GM18511 (cell line): Measurements from ENCODE around the gene GALNT13.

Experiments
- ATAC-seq: cut with Tn5 transposase; IDR thresholded peaks from one replicate; pipeline ENCODE4 v1.9.1; 2021; ENCODE audit warnings: mild to moderate bottlenecking, moderate library complexity; ENCODE audit not compliant: unreplicated experiment

Gene GALNT13

DNA sequence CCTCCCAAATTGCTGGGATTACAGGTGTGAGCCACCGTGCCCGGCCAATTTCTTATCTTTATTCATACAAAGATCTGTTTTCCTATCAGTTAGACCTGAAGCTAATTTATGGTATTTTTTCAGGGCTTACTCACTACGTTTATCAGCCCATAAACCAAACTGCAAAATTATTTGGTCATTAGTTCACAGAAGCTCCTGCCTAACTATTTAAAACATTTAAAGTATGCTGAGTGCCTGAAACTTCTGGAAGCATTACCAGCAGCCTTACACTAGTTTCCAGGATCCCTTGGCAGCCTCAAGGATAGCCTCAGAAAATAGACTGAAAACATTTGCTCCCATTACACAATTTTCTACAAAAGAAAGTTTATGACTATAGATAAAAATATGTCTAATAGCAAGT lies 68.8 kb downstream of the GALNT13 start:
- no peak for ATAC-seq

DNA sequence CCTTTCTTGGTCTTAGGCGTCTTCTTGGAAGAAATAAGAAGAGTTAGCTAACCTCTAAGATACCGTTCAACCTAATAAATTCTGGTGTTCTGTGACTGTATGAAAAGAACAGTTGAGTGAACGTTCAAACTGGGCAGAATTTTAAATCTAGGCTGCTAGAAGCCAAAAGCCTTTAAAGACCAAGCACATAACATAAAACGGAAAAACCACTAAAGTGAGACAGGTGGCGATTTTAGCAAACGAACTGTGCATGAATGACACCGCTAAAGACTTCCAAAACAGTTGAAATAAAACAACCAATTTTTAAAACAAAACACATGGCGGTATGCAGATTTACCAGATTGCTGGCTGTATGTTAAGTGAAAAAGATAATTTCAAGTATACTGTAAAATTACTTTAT lies 73.1 kb downstream of the GALNT13 start:
- ATAC-seq, result no peak

DNA sequence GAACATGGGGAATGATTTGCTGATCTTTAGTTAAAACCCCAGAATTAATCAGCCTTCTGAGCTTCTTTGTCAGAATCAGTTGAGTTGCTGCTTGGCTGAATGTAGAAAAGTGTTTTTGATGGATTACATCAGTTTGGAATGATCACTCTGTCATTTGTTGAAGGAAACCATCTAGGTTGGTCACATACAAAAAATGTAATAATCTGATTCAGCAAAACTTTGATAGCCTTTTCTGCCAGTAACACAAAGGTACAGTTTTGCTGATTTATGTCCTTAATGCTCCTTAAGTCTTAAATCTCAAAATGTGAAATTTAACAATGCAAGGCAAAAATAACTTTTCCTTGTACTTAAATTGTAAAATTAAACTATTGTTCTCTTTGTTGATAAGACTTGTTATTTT lies 74.3 kb downstream of the GALNT13 start:
- ATAC-seq, result no peak

DNA sequence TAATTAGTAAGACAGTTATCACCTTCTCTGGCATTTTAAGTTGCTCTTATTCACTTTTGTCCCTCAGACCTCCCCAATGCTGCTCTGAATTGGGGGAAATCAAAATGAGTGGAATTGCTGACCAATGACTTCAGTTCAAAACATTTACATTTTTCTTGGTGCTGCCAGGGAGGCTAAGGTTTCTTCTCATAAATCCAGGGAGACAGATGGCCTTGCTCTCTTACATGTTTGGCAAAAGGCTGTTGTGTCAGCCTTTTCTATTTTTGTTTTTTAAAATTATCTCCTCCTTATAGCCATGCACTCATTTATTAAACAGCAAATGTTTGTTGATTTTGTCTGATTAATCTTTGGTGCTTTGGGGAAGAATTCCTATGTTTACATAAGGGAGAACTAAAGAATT lies 82.0 kb downstream of the GALNT13 start:
- ATAC-seq, result no peak

DNA sequence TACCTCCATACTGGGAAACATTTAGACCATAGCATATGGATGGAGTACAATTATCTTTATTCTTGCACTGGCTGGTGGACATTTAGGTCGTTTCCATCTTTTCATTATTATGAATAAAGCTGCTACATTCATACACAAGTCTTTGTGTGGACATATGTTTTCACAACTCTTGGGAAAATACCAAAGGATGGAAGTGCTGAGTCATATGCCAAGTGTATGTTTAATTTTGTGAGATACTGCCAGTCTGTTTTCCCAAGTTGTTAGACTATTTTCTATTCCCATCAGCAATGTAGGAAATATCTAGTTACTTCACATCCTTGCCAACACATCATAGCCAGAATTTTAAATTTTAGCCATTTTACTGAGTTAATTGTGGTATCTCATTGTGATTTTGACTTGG lies 91.5 kb downstream of the GALNT13 start:
- ATAC-seq, result no peak

DNA sequence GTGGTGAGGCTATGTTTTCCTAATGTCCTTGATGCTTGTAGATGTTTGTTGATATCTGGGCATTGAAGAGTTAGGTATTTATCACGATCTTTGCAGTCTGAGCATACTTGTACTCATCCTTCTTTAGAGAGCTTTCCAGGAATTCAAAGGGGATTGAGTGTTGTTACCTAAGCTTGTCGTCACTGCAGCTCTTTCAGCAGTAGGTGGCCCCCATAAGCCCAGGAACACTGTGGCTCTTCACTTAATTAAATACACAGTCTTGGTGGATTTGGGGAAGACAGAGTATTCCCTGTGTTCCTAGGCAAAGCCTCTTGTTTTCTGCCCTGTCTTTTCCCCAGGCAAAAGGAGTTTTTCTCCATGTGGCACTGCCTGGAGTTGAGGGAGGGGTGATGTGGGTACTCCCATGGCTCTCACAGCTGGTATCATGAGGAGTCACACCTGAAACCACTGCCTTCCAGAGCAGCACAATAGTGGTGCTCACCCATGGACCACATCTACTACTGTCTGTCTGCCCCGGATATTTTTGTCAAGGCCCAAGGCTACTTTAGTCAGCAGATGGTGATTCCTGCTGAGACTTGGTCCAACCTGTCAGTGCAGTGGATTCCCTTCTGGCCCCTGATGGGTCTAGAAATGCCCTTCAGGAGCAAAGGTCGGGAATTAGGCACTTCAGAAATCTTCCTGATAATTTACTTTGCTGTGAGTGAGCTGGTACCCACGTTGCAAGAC lies 95.7 kb downstream of the GALNT13 start:
- ATAC-seq, result no peak

DNA sequence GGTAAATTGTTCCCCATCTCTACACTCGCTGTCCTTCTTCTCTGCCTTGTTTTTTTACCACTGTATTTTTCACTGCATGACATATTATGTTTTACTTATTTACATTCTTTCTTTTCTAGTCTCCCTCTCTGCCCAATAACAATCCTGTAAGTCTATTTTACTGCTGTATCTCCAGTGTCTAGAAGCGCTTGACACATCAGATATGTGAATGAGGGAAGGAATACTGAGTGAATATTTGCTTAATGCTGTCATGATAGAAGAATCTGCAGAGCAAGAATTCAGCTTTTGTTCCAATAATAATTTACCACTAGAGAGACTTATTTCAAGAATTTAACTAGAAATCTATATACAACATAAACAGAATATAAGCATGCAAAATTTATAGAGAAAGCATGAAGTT lies 99.5 kb downstream of the GALNT13 start:
- ATAC-seq, result no peak

DNA sequence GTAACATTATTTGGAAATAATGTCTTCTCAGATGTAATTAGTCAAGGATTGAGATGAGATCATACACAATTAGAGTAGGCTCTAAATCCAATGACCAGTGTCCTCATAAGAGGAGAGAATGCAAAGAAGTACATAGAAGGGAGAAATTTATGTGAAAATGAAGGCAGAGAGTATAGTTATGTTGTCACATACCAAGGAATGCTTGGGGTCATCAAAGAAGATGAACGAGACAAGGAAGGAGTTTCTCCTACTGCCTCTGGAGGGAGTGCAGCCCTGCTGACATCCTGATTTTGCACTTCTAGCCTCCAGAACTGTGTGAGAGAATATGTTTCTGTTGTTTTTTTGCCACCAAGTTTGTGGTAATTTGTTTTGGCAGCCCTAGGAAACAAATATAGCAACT lies 100.1 kb downstream of the GALNT13 start:
- ATAC-seq, result no peak

DNA sequence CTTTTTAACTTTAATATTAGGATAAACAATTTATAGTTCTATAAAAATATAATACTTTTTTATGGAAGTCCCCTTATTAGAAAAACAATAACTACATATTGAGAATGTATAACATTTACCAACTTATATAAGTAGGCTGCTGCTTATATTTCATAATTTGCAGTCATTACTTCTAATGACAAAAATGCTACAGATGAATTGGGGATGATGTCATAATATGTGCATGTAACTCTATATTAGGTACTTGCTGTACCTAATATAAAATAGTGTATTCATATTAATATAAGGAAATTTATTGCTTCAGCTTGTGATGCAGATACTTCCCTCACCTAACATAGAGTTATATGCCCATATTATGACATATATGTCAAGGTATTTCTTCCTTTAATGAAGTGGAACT lies 100.7 kb downstream of the GALNT13 start:
- ATAC-seq, result no peak

DNA sequence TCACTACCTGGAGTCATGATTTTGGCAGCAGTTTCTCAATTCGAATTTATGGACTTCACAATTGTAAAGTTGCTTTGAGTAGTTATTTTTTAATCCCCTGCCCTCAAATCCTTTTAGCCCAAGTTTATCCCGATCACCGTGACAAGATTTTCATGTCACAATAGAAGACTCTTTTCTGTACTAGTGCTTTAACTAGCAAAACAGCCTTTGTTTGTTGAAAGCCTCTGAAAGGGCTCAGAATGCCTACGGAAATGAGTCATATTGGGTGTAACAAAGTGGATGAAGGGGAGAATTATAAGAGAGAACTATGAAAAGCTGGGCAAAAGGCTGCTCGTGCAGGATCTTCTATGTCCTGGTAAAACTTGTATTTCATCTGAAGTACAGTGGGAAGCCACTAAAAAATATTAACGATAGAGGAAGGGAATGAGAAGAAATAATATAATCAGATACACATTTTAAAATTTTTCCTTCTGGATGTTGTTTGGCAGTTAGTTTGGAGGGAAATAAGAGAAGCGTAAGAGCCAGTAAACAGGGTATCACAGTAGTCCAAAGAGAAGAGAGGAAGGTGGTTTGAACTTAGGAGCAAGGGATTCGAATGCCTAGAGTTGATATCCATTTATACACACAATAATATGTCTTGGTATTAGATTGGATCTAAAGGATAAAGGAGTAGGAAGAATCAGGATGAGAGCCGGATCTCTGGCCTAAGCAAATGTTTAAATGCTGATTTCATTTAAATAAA lies 114.9 kb downstream of the GALNT13 start:
- no peak for ATAC-seq

DNA sequence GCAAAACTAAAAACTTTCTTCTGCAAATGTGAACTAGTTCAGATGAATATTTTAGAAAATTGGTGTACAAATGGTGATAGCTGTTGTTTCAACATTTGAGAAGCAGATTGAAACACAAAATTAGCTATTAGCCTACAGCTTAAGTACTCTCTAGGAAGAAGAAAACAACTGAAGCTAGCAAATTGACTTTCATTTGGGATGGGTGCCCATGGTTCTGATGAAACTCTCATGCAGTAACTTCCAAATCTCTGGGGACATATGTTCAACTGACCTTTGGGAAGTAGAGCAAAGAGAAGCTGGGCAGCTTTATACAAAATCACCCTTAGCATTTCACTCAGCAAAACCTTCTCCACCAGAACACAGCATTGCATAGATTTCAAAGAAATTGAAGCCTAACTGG lies 119.0 kb downstream of the GALNT13 start:
- ATAC-seq, result no peak

DNA sequence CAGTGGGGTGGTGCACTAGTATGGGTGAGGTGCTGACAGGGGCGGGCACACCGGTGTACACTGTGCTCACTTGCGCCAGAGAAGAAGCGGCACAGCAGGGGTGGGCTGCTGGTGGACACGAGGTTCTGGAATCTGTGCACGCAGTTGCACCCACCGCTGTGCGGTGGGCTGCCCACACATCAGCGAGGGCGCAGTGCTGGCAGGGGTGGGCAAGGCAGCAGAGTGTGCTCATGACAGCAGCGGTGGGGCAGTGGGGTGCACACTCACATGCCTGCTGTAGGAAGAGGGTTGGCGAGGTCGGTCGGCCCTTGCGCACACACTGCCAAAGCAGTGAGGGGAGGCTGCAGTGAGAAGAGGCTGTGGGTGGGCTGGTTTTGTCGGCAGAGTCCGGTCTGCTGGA lies 141.8 kb downstream of the GALNT13 start:
- ATAC-seq, result no peak

DNA sequence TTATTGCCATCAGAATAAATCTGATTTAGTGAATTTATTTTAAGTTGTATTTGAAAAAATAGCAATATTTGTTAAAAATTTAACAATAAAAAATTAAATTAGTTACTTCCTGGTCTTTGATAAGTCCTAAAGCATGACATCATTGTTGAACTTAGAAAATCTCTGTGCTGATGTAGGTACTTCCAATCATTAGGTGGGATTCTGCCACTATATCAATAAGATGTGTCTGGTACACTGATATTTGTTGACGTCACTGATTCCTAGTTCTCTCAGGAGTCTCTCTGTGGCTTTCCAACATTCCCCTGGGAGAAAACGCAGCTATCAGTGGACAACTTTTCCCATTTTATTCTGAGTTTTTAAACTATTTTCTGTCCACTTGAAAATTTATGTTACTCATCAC lies 143.5 kb downstream of the GALNT13 start:
- no peak for ATAC-seq

DNA sequence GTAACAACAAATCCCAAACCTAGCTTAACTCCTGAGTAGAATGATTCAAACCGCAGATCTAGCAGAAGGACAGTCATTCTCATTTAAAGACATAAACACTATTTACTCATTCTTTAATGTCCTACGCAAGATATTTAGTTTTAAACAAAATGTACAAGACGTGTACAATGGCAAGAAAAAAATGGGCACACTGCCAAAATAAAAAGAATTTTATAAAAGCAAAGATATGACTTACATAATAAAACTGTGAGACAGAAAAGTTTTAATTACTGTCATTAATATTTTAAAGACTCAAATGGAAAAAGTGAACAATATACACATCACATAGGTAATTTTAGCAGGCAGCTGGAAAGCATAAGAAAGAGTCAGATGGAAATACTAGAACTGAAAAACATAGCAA lies 157.8 kb downstream of the GALNT13 start:
- no peak for ATAC-seq

DNA sequence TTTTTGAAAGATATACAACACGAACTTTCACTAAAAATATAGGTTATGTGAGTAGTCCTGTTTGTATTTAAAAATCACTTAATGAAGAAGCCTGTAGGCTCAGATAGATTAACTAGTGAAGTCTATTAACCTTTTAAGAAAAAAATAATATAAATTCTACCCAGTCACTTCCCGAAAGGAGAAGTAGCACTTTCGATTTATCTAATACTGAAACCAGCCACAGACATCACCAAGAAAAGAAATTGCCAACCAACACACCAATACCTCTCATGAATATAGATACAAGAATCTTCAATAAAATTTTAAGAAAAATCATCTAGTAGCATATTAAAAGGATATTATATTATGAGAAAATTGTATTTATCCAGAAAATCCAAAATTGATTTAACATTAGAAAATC lies 160.5 kb downstream of the GALNT13 start:
- peak; percentile 86 for ATAC-seq

DNA sequence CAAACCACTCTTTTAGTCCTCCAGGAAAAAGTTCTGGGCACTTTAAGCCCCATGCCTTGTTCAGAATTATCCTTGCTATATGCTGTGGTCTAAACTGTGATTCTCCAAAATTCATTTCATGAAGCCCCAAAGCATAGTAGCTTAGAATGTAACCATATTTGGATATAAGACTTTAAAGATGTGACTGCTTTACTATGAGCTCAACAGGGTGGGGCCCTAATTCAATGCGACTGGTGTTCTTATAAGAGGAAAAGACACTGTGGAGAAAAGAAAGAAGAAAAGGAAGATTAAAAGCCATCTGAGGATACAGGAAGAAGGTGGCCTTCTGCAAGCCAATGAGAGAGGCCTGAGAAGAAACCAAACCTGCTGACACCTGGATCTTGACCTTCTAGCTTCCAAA lies 174.8 kb downstream of the GALNT13 start:
- no peak for ATAC-seq

DNA sequence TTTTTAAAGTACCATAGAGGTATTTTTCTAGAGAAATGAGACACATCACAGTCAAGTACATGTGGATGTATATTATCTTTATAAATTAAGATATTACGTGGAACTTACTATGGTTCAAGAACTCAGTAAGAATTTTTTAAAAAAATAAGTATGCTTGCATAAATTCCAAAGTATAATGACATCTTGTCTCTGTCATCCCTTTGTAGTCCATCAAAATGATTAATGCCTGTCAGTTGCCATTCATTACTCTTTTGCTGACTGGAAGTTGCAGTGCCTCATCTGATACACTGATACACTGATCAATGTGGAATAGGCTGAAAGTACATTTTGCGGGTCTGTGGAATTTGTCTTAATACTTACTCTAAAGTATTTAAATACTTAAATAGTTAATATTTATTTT lies 177.2 kb downstream of the GALNT13 start:
- no peak for ATAC-seq

DNA sequence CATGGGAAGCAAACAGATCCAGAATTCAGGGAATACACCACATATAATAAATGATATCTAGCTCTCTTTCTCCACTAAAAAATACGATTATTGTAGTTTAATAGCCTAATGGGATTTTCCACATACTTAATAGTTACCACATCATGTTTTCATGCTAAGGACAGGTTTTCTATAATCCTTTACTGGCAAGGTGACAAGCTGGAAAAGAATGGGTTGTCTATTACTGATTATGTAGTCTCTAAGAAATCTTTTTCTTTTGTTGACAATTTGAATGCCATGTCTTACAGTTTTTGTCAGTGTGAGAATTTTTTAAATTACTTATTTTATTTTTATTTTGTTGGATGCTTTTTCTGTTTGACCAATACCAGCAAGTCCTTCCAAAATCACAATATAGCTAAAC lies 177.8 kb downstream of the GALNT13 start:
- ATAC-seq, result no peak

DNA sequence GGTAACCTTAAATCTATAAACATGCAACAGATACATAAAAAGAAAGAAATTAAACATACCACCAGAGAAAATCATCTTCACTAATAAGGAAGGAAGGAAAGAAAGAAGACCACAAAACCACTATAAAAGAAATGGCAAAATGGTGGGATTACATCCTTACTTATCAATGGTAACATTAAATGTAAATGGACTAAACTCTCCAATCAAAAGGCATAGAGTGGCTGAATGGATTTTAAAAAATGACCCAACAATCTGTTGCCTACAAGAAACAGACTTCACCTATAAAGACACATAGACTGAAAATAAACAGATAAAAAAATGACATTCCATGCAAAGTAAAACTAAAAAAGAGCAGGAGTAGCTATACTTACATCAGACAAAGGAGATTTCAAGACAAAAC lies 195.4 kb downstream of the GALNT13 start:
- no peak for ATAC-seq

DNA sequence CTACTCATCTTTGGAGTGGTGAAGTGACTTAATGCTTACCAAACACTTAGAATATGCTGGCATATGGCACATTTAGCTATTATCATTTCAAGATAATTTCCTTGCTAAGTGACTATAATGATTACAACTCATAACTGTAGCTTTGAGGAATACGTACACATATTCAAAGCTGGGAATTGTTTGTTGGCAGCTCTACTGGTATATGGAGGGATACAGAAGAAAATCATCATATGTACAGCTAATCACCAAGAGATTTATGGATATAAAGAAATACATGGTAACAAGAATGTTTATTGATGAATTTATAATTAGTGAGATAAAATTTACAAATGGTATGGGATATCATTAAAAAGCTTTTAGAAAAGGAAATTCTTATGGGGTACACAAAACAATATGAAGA lies 207.2 kb downstream of the GALNT13 start:
- ATAC-seq, result no peak

DNA sequence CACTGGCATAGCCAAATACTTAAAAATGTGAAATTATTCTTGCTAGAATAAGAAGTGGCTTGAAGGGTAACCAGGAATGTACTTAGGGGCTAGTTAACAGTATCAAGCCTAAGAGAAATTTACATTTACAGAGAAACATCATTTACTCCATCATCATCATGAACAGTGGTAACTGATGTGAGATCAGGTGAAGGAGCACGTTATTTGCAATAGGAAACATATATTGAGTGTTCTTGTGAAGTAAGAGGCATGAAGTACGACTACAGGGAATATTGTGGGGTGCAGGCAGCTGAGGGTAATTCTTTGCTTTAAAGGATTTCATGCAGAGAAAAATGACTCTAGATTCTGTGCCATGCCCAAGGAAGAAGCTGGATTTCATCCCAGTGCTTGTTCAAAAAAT lies 220.8 kb downstream of the GALNT13 start:
- no peak for ATAC-seq

DNA sequence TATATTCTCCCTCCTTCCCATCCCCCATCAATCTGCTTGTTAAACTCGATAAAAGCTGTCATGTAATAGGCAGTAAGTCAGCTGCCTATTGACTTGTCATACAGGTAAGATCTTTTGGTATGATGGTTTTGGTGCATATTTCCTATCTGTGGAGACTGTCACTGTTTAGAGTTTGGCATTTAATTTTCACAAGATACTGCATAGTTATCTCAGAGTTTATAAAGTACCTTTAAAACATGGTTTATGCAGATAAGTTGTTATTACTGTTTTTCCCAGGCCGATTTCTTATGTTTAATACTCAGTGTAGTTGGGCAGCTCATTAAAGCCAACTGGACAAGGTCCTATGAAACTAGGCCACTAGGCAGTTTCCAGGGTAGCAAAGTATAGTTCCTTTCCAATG lies 222.1 kb downstream of the GALNT13 start:
- no peak for ATAC-seq
